Stimulated activated naive CD4-positive, alpha-beta T cell treated with Interleukin-2 at 50 U/mL for 16 hours (primary cell): Measurements from ENCODE around the gene SLX4IP.

Source experiments
- DNase-seq: peaks from one replicate; lab custom pipeline; 2025; lab: John Stamatoyannopoulos, UW

SLX4IP gene

GRCh38 chr20:10633718-10634117, 198.6 kb downstream of the SLX4IP start:
- DNase-seq: no peak

DNA sequence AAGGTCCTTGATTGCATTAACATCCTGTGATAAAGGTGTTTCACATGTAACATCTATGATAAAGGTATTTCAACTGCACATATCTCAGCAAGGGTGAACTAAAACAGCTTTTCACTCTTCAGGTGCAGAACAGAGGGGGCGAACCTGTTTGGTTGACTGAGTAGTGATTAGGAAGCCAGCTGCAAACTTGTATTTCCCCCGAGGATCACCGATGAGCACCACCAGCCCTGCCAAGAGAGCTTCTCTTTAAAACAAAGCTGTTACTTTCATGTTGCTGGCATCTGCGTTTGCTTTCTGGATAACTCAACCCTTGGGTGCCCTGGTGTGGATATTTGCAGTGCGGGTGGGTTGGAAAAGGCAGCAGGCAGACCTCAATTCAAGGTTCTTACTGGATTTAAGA, 199.1 kb downstream of the SLX4IP start:
- DNase-seq: no peak

DNA sequence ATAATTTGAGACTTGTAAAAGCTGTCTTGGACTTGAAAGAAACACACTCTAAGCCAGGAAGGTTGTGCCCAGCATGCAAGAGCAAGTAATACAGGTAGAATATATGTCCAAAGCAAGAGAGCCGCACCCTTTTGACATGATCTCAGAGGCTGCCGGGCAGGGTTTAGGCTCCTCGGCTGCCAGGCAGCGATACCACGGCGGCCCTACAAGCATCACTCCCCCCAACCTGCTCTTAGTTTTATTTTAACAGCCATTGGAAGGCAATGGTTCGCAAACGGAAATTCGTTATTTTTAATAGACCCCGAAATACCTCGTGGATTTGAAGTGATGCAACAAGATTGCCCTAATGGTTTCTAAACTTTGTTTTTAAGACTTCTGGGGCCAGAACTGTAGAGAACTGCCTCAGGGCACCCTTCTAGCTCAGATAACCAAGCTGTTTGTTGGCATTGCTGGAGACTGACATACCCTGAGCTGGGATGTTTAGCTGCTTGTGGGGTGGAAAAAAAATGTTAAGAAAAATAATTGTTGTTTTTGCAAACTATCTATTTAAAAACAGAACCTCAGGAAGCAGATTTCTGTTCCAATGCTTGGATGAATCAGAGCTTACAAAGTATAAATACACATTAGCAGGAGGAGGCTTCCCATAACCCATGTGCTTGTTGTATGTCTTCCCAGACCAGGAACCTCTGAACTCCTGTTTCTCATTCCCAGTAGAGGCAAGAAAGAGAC, 199.7 kb downstream of the SLX4IP start:
- no peak for DNase-seq

DNA sequence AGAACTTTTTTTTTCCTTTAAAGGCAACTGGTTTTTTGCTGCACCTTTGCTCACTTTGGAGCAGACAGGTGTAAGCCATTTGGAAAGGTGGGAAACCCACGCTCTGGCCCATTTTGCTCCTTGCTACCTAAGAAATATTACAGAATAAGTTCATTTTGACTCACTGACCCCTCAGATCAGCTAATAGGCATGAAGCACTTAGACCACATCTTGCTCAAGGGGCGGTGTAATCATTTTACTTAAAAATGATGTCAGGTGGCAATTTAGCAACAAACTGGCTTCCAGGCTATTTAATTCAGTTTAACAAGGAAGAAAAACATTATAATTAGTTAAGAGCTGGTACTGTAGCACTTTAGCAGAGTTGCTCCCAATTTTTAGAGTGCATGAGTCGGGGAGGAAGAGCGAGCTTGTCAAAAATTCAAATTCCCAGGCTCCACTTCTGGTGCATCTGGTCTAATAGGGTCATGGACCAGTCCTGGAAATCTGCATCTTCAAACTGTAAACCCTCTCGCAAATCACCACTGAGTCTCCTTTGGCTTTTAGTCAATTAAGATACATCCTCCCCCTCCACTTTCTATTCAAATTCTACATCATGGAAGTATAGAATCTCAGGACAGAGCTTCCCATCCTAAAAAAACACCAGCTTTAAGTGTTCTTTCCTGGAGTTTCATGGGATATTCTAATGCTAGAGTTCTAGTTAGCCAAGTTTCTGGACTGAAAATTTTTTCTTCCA, 200.5 kb downstream of the SLX4IP start:
- DNase-seq: no peak

DNA sequence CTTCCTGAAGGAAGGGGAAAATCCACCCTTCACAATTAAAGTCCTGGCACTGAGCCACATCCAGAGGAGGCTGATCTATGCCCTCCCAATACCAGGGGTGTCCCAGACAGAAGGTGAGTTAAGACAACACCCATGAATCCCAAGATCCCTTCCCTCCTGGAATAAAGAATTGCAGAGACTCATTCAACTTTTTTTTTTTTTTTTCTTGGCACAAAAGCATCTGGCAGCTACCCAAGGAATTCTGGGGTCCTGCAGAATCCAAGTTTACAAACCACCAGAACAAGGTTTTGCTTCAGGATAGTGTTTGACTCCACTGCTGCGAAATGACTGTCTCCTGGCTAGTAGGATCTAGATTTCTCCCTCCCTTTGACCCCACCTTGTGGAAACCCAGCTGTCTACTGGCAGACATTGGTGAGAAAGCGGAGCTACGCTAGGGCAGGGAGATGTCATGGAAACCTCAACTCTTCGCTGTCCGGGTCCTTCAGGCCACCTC, 201.3 kb downstream of the SLX4IP start:
- DNase-seq: no peak

GRCh38 chr20:10637031-10637559, 202.0 kb downstream of the SLX4IP start:
- no peak for DNase-seq

GRCh38 chr20:10637563-10637962, 202.5 kb downstream of the SLX4IP start:
- DNase-seq: no peak

- no peak for DNase-seq
These were observed 204.1 kb downstream of the SLX4IP start for GRCh38 chr20:10639077-10639736.

DNA sequence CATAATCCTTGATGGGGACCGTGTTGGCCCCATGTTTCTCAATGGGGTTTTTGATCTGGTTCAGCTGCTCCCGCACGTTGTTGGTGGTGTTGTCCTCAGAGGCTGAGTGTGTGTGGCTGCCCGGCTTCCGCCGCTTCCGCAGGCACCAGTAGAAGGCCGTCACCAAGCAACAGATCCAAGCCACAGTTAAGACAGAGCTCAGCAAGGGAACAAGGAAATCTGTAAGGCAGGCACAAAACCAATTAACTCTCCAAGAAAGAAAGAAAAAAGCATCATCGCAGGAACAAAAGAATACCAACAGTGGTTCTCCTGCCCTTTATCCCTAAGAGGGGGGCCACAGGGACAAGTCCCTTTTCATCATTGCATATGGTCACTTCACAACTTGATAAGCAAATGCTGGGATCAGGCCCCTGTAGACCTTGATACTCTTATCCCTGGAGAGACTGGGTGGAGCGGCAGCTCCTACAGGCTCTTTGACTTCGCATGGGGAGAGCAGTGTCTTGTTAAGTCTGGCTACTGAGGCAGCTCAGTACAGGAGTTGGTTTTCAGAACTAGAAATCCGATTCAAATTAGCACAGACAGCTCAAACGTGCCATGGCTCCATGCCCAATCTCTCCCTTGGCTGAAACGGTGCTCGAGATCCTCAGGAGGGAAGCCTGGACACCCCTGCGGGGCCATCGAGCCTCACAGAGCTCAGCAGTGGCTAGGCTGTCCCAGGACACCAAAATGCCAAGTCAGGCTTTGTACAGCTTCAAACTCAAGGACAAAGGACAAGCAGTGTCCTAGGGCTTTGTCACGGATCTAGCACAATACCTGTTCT, 204.8 kb downstream of the SLX4IP start:
- DNase-seq: no peak

DNA sequence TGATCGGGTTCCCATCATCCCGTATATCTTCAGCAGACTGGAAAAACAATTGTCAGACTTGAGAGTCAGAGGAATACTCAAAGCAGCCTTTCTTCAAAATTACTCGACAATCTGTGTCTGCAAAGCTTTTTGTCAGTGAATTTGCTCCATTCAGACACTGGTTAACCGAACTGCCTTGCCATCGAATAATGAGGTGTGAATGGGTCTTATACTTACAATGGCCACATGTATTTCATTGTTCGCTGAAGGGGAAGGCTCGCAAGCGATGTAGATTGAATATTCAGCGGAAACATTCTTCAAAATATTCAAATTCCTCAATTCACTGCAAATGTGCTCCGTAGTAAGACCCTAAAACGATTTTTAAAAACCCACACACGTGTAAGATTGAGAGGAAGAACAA, 205.8 kb downstream of the SLX4IP start:
- no peak for DNase-seq

GRCh38 chr20:10641467-10641866, 206.4 kb downstream of the SLX4IP start:
- DNase-seq: no peak

GRCh38 chr20:10641893-10642292, 206.8 kb downstream of the SLX4IP start:
- no peak for DNase-seq

- DNase-seq: no peak
These were observed 207.9 kb downstream of the SLX4IP start for GRCh38 chr20:10642856-10643559.

- DNase-seq: no peak
These were observed 208.4 kb downstream of the SLX4IP start for GRCh38 chr20:10643560-10643873.

DNA sequence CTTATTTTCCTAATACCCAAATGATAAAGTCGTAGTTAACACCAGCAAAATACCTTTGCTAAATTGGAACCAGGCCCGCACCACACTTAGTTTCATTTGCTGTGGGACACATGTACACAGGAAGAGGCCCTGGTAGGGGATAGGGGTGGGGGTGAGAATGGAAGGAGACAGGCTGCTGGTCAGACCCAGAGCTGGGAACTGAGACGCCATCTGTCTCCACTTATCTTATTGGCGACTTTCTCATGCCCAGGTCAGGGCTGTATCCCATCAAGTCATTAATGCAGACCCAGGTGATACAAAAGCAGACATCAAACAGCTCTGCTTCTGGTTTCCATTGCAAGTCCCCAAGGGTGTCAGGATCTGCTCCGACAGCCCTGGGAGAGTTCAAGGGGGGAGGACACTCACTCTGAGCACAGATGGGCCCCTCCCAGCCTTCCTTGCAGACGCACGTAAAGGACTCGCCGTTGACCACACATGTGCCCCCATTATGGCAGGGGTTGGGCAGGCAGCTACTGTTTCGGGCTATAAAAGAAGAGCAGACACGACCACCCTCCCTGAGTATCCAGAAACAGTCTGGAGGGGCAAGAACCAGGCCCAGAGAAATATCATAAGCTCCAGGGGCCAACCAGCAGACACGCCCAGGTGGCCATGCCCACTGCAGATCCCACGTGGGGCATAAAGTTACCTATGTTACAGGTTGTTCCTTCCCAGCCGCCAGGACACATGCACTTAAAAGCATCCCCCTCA, 209.5 kb downstream of the SLX4IP start:
- DNase-seq: no peak

DNA sequence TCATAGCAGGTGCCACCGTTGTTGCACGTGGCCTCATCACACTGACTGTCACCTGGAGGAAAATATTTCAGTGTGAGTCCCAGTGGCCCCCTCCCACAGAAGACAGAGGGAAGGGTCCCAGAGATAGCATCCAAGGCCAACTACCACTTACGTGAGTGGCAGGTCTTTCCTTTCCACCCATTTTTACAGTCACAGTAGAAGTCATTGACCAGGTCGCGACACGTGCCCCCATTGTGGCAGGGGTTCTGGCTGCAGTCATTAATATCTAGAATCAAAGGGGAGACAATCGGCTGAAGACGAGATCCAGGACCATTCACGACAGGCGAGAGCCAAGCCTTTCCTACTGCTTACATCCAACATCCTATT, 210.1 kb downstream of the SLX4IP start:
- no peak for DNase-seq

DNA sequence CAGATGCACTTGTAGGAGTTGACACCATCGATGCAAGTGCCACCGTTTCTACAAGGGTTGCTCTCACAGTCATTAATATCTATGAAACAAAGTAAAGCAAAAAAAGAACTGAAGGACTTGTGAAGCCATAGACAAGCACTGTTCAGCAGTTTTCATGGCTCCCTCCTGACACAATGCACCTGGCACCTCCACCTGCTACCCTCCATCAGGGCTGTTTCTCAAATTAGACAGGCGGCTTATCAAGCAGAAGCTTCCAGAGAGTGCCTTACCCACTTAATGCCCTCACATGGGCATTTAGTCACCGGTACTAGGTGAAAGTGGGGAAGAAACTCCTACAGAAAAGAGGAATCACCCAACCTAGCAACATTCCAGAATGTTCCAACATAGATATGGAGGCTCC, 210.9 kb downstream of the SLX4IP start:
- DNase-seq: no peak

GRCh38 chr20:10646886-10647420, 211.8 kb downstream of the SLX4IP start:
- DNase-seq: no peak

GRCh38 chr20:10647471-10647870, 212.4 kb downstream of the SLX4IP start:
- DNase-seq: no peak

DNA sequence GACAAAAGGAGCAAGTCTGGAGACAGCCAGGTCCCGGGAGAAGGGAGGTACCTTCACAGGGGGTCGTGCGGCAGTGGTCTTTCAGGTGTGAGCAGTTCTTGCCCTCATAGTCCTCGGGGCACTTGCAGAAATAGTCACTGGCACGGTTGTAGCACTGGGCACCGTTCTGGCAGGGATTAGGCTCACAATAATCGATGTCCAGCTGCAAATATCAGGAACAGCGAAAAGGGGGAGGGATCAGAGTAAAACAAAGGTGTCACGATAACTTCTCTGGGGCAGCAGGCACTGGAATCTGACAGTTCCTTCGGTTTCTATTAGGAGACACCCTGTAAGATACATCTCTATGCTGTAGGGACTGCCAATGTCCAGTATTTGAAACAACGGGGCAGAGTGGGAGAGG, 212.8 kb downstream of the SLX4IP start:
- no peak for DNase-seq
